Glomerular endothelial cell (primary cell): ENCODE results near the gene TPD52L1. TPM values are rescaled to one million over a fixed set of nuclear protein-coding genes. Genes with fewer than 3 reads are reported as not detected.

Experiments used
- DNase-seq: peaks from one replicate; pipeline ENCODE4 v3.0.0-alpha.2; 2011; ENCODE audit warnings: low read depth, low spot score; ENCODE audit errors: extremely low read depth
- total RNA-seq: library from RNA; depleted of rRNA; stranded (reverse); fragments of >200 nt; gene quantifications from 2 replicates; pipeline ENCODE4 v1.2.3, GENCODE V29; 2015

The TPD52L1 gene
- total RNA-seq, 1 donor from 2014 or later, result 5.1 TPM

- no peak for DNase-seq
These were observed 145.7 kb downstream of the TPD52L1 start for GRCh38 chr6:125299257-125299656.

- no peak for DNase-seq
These were observed 147.4 kb downstream of the TPD52L1 start for GRCh38 chr6:125300992-125301434.

DNA sequence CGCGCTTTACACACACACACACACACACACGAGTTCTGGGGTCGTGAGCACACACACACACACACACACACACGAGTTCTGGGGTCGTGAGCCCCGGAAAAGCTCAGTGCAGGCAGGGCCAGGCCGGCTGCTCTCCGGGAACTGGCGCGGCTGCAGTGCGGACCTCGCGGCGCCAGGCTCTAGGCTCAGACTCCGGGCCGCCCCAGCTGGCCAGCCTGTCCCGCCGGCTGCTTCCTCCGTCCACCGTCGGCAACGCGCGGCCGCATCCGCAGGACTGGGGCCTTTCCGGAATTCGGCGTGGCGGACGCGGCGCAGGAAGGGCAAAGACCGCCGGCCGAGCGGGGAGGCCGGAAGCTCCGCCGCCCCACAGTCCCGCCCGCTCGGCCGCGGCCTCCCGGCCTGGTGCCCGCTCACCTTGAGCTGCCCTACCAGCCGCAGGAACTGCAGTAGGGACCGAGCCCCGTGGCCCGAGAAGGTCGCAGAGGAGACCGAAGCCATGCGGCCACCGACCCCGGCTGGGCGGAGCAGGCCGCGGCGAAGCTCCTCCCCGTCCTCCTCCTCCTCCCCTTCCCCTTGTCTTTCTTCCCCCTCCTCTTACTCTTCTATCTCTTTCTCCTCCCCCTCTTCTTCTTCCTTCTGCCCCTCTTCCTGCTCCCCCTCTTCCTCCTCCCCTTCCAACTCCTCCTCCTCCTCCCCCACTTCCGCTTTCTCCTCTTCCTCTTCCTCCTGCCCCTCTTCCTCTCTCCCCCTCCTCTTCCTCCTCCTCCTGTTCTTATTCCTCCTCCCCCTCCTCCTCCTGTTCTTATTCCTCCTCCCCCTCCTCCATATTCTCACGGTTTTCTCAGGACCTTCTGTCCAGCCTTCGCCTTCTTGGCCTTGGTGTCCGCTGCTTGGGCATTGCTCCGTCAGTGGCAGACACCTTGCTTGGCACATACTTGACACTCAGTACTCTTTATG is 148.1 kb downstream of the TPD52L1 start, which contains the start of gene HDDC2:
Gene HDDC2 (minus strand): TSS at position 533 of the 957 bp plus-strand sequence. CDS start 35 bp downstream, at position 498.
- no peak for DNase-seq

DNA sequence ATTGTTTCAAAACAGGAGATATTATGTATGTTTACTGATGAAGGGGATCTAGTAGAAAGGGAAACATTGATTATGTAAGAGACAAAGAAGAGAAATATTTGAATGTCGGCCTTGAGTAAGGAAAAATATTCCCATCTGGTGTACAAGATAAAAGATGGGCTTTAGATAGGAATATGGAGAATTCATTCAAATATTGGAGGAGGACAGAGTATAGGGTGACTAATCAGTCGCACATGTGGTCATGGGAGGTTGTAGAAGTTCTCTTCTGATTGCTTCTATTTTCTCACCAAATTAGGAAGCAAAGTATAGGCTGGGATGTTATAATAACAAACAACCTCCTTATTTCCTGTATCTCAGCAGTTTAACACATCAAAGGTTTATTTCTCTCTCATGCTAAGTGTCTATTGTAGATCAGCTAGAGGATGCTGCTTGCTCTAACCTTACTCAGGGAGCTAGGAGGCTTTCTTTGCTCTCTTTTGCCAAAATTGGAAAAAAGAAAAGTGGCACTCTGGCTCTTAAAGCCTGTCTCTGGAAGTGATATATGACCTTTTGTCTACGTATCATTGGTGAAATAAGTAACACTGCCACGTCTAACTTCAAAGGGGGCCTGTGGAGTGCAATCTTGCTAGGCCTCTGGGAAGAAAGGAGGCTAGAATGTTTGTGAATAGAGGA is 149.4 kb downstream of the TPD52L1 start:
- no peak for DNase-seq

DNA sequence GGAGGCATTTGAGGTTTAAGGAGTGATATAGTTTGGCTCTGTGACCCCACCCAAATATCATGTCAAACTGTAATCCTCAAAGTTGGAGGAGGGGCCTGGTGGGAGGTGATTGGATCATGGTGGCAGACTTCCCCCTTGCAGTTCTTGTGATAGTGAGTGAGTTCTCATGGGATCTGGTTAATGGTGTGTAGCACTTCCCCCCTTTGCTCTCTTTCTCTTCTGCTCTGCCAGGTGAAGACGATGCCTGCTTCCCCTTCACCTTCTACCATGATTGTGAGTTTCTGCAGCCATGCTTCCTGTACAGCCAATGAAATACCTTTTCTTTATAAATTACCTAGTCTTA is 149.9 kb downstream of the TPD52L1 start:
- DNase-seq, result no peak

- DNase-seq, result no peak
These were observed 151.5 kb downstream of the TPD52L1 start for GRCh38 chr6:125304970-125305660.

- no peak for DNase-seq
These were observed 153.2 kb downstream of the TPD52L1 start for GRCh38 chr6:125306756-125307149.

DNA sequence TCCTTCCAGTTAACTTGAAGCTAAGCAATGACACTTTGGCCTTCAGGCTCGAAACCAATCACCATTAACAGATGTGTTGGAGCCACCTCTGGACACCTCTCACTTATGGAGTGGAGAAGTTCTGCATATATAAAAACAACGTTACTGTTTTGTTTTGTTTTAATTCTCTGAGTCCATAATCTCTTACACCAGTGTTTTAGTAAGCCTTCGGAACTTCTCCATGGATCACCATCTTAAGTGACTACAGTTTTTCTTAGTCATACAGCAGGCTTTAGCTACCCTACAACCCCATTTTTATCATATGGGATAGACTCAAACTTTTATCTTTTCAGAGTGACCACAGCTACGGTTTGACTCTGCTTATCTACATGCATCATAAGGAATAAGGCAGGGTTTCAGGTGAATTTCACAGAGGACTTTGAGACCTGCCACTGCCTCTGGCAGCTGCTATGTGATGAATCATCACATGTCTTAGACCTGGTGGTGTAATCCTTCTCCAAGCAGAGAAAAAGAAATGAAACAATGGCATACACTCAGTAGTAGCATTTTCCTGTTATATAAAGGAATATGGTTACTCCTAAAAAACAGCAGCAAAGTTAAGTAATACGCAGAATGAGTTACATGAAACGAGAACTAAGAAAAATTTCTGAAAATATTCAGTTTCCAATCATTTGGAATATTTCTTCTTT is 153.7 kb downstream of the TPD52L1 start:
- DNase-seq, result no peak

GRCh38 chr6:125307964-125308615 is 154.5 kb downstream of the TPD52L1 start:
- no peak for DNase-seq

DNA sequence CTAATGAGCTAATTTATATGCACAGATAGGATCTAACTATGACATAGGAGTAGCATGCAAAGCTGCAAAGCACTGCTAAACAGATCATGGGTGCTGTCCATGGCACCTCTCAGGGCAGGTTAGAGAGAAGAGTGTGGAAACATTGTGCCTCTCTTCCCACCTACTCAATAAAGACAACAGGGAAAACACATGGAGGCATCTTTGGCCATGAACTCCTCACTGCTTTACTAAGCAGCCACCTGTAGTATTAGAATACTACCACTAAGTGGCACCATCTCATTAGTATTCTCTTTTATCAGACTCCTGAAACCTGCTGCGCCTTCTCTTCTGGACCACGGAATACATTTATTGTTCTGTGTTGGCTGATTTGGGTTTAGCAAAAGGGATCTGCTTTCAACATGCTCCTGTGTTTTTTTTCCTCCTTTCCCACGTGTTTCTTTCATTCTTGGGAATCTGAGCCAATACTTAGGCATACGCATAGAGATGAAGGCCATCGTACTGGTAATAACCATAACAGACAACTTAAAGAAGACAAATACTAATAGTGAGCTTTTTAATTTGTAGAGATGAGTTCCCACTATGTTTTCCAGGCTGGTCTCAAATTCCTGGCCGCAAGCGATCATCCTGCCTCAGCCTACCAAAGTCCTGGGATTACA is 157.5 kb downstream of the TPD52L1 start:
- DNase-seq, result peak; percentile 54

- DNase-seq, result no peak
These were observed 158.9 kb downstream of the TPD52L1 start for GRCh38 chr6:125312478-125312877.

DNA sequence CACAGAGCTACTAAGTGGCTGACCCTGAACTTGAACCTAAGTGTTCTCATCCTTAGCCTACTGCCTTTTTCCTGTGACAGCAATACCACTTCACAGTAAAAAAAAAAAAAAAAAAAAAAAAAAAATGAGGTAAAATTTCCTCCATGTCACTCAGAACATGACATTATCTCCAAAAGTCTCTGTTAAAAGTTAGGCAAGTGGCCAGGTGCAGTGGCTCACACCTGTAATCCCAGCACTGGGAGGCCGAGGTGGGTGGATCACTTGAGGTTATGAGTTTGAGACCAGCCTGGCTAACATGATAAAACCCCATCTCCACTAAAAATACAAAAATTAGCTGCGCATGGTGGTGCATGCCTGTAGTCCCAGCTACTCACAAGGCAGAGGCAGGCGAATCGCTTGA is 159.4 kb downstream of the TPD52L1 start:
- DNase-seq, result no peak

Other genes with a start within 250 kb of the TPD52L1 start
- 8.9 and 15.2 TPM in 2 replicates for gene RNF217, start 191.3 kb upstream of the TPD52L1 start, total RNA-seq
- gene HDDC2, start 148.2 kb downstream of the TPD52L1 start, total RNA-seq, result 14.9 and 20.5 TPM in 2 replicates